Measurements from ENCODE around the gene SPOUT1. TPM values are rescaled to one million over a fixed set of nuclear protein-coding genes. Genes with fewer than 3 reads are reported as not detected.

Gene SPOUT1
- total RNA-seq, 2 experiments from 2014 or later = 22.2 to 27.6 TPM

- no peak for TF ChIP-seq CTCF (IDR thresholded peaks at IDR 0.05)
- Histone ChIP-seq H3K4me1 (ENCODE audit: insufficient read depth, low read length) (peaks cover 25% of the 10 kb centered on the region), H3K4me3 (ENCODE audit: low read length) (peak overlapping the region; percentile 95), H3K27ac (ENCODE audit: low read depth in 1 of 2, low read length in 2 of 2) (peak overlapping the region; percentile 82 to 83), H3K9me3 (ENCODE audit: control insufficient read depth in 1 of 2, insufficient read depth in 1 of 2, low read length in 2 of 2) (peaks cover 0 to under 1% of the 10 kb centered on the region in 2 experiments), H3K27me3 (ENCODE audit: control insufficient read depth in 1 of 2, insufficient read depth in 2 of 2, low read length in 2 of 2) (no peaks in the 10 kb centered on the region), H3K36me3 (ENCODE audit: insufficient read depth, low read length) (peaks cover 12% of the 10 kb centered on the region)
- H3K9me3 Mint-ChIP-seq = no peaks in the 10 kb centered on the region
- H3K4me3 Mint-ChIP-seq = peak overlapping the region; percentile 98
- peak in 6 of 14 experiments; percentile 5 to 35 (median 16) for DNase-seq
- H3K27me3 Mint-ChIP-seq = no peaks in the 10 kb centered on the region
- intact Hi-C loops (cut with DNase I, micrococcal nuclease) = loop anchor here (1.0 to 10.0 kb wide), 8 partner anchors 16 to 399 kb away; partner anchors contain the start of genes TBC1D13 (in 2 of the 2), ZDHHC12 (in 2 of the 2), DYNC2I2 (in 1 of the 2) and KYAT1 (in 1 of the 2)
- peaks cover 20% of the 10 kb centered on the region for H3K36me3 Mint-ChIP-seq (ENCODE audit: low read depth)
- ATAC-seq (ENCODE audit: poor library complexity) = peak; percentile 44
- H3K27ac Mint-ChIP-seq = peak overlapping the region; percentile 98
- ChIA-PET POLR2A (interaction anchor here (0.5 to 3.6 kb wide), 13 partner anchors 15 to 610 kb away, joined by 3 to 49 read pairs (median 5); partner anchors contain the start of genes DYNC2I2, ENDOG, SET and SPOUT1), CTCF (interaction anchor here (1.5 kb wide), 1 partner anchor 47 kb away, joined by 5 read pairs; the partner anchor contains the start of gene ENDOG)
- peaks cover 42% of the 10 kb centered on the region for H3K4me1 Mint-ChIP-seq (ENCODE audit: low read depth)
These were observed 58.4 kb downstream of the SPOUT1 start for GRCh38 chr9:128771094-128771721.

DNA sequence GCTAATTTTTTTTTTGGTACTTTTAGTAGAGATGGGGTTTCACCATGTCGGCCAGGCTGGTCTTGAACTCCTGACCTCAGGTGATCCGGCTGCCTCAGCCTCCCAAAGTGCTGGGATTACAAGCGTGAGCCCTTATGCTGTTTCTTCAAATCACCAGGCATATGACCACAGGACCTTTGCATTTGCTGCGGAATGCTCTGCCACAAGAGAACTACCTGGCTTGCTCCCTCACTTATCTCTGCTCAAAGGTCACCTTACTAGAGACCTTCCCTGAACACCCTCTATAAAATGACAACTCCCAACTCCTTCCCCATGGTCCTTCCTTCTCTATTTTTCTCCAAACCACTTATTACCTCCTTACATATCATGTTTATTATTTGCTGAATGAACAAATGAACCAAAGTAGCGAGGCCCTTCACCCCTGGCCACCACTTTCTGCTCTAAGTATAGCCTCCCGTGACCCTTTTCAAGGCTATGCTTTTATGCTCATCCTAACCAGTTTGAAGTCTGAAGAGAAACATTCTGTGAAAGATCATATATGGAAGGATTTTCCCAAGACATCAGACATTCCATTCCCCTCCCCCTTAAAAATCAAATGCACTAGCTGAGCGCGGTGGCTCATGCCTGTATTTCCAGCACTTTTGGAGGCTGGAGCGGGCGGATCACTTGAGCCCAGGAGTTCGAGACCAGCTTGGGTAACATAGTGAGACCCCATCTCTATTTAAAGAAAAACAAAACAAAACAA is 59.1 kb downstream of the SPOUT1 start:
- POLR2A ChIA-PET = interaction anchor here (0.9 to 3.6 kb wide), 10 partner anchors 16 to 399 kb away, joined by 3 to 49 read pairs (median 8); partner anchors contain the start of genes DYNC2I2, ENDOG, SET and SPOUT1
- Histone ChIP-seq H3K27ac (ENCODE audit: low read depth in 1 of 2, low read length in 2 of 2) (peak overlapping the region; percentile 82 to 83), H3K4me1 (ENCODE audit: insufficient read depth, low read length) (peaks cover 25% of the 10 kb centered on the region), H3K9me3 (ENCODE audit: control insufficient read depth in 1 of 2, insufficient read depth in 1 of 2, low read length in 2 of 2) (no peaks in the 10 kb centered on the region), H3K36me3 (ENCODE audit: insufficient read depth, low read length) (peaks cover 12% of the 10 kb centered on the region), H3K27me3 (ENCODE audit: control insufficient read depth in 1 of 2, insufficient read depth in 2 of 2, low read length in 2 of 2) (no peaks in the 10 kb centered on the region), H3K4me3 (ENCODE audit: low read length) (peak overlapping the region; percentile 95)
- no peak for TF ChIP-seq CTCF (IDR thresholded peaks at IDR 0.05)
- peaks cover 46% of the 10 kb centered on the region for H3K4me1 Mint-ChIP-seq (ENCODE audit: low read depth)
- ATAC-seq (ENCODE audit: poor library complexity) = no peak
- no peaks in the 10 kb centered on the region for H3K9me3 Mint-ChIP-seq
- H3K36me3 Mint-ChIP-seq (ENCODE audit: low read depth) = peaks cover 20% of the 10 kb centered on the region
- H3K27me3 Mint-ChIP-seq = no peaks in the 10 kb centered on the region
- DNase-seq = no peak
- H3K4me3 Mint-ChIP-seq = peak overlapping the region; percentile 98
- CTCF ChIA-PET = interaction anchor here (1.5 kb wide), 1 partner anchor 48 kb away, joined by 5 read pairs; the partner anchor contains the start of gene ENDOG
- peak overlapping the region; percentile 98 for H3K27ac Mint-ChIP-seq
- intact Hi-C loops (cut with DNase I, micrococcal nuclease) = loop anchor here (1.0 to 10.0 kb wide), 8 partner anchors 17 to 398 kb away; partner anchors contain the start of genes TBC1D13 (in 2 of the 2), ZDHHC12 (in 2 of the 2), DYNC2I2 (in 1 of the 2) and KYAT1 (in 1 of the 2)

Other genes starting within 250 kb of the SPOUT1 start
- 1 to 10 TPM; 2.2 to 3.2 TPM for gene DYNC2I2, start 172.9 kb downstream of the SPOUT1 start, total RNA-seq
- gene SET, start 140.6 kb downstream of the SPOUT1 start, total RNA-seq = 100 to 1,000 TPM; 228 to 241 TPM
- 1 to 10 TPM in 1 of 2 experiments, under 1 TPM in 1; 0.95 to 1.9 TPM for gene PKN3, start 127.3 kb downstream of the SPOUT1 start, total RNA-seq
- gene ZDHHC12, start 105.7 kb downstream of the SPOUT1 start, total RNA-seq = 10 to 100 TPM; 22.0 to 23.7 TPM
- gene ZER1, start 57.9 kb downstream of the SPOUT1 start, total RNA-seq = 10 to 100 TPM; 25.4 to 32.6 TPM
- gene TBC1D13, start 42.5 kb downstream of the SPOUT1 start, total RNA-seq = 10 to 100 TPM; 25.4 to 28.7 TPM
- gene ENDOG, start 11.3 kb downstream of the SPOUT1 start, total RNA-seq = 1 to 10 TPM; 3.2 to 3.7 TPM
- 1 to 10 TPM; 2.8 to 4.7 TPM for gene KYAT1, start 52.2 kb upstream of the SPOUT1 start, total RNA-seq
- 10 to 100 TPM; 35.0 to 35.8 TPM for gene LRRC8A, start 52.3 kb upstream of the SPOUT1 start, total RNA-seq
- 1 to 10 TPM; 1.6 to 2.6 TPM for gene PHYHD1, start 91.2 kb upstream of the SPOUT1 start, total RNA-seq
- 1 to 10 TPM; 7.4 to 7.8 TPM for gene DOLK, start 117.8 kb upstream of the SPOUT1 start, total RNA-seq
- gene NUP188, start 117.9 kb upstream of the SPOUT1 start, total RNA-seq = 10 to 100 TPM; 43.0 to 43.9 TPM
- 10 to 100 TPM; 65.6 to 69.1 TPM for gene SH3GLB2, start 198.5 kb upstream of the SPOUT1 start, total RNA-seq
- gene MIGA2, start 206.8 kb upstream of the SPOUT1 start, total RNA-seq = 10 to 100 TPM; 53.2 to 56.9 TPM